GM18858 (cell line): Measurements from ENCODE around the gene SH3TC1.

Source experiments
- ATAC-seq: cut with Tn5 transposase; IDR thresholded peaks from one replicate; pipeline ENCODE4 v1.9.1; 2021; ENCODE audit not compliant: unreplicated experiment

The SH3TC1 gene

DNA sequence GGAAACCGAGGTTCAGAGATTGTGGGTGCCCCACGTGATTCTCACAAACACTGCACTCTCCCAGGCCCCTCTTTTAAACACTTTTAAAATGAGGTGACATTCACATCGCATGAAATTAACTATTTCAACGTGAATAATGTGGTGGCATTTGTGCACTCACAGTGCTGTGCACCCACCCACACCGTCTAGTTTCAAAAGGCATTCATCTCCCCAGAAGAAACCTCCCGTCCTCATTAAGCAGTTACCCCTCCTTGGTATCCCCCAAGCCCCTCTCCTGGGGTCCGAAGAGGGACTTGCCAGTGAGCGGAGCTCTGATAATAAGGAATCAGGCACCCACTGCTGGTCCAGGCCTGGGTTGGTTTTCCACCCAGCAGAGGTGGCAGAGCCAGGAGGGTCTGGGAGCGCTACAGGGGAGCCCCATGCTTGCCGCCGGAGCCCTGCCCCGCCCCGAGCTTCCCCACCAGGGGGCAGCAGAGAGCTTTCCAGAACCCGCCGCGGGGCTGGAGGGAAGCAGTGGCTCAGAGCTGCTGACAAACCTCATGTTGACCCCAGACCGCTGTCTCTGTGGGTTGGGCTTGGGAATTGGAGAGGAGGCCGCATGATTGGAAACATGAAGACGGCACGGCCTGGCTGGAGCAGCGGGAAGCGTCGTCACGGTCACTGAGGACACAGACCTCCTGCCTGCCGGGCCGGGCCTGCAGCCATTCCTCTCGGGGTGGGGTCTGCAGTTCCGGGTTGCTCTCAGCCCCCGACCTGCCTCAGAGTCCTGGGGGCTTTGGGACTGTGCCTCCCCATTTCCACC, 43.0 kb downstream of the SH3TC1 start:
- peak; percentile 48 for ATAC-seq

DNA sequence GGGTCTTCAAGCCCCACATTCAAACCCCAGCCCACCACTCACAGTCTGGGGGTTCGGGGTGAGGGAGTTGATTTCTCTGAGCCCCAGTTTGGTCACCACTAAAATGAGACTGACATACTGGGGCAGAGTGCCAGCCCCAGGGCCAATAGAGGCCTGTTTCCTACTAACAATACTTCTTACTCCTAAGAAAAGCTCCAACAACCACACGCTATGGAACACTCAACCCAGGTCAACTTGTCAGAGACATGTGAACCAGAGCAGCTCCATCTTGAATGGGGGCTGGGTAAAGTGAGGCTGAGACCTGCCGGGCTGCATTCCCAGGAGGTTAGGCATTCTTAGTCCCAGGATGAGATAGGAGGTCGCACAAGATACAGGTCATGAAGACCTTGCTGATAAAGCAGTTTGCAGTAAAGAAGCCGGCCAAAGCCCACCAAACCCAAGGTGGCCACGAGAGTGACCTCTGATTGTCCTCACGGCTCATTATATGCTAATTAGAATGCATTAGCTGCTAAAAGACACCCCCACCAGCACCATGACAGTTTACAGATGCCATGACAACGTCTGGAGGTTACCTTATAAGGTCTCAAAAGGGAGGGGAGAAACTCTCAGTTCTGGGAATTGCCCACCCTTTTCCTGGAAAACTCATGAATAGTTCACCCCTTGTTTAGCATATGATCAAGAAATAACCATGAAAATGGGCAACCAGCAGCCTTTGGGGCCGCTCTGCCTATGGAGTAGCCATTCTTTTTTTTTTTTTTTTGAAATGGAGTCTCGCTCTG, 43.9 kb downstream of the SH3TC1 start:
- ATAC-seq, result no peak

DNA sequence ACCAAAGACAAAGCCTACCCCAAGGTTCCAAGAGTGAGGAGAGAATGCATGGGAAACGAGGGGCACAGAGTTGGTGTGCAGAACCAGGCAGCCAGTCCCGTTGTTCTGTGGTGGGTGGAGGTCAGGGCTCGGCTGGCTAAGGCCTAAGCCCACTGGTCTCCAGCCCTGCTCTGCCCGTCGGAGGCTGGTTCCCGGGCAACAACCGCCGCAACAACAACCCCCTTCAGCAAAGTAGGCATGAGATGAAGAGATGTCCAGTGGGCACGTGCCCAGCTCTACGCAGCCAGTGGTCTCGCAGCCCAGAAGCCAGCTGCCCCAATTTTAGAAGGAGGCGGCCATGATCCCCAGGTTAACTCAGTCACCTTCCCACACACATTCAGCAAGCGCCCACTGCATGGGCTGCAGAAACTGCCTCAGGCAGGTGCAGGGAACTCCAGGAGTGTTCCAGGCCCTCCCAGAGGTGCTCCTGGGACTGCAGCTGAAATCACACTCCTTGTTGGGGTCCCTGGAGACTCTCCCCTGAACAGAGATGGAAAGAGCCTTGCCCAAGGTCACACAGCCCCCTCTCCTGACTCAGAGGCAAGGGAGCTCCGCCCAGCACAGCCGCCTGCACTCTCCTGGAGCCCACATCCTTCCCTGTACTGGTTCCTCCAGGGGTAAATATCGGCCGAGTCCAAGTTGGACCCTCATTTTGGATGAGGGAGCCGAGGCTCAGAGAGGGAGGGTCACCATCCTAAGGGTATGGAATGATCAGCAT, 45.1 kb downstream of the SH3TC1 start:
- no peak for ATAC-seq

DNA sequence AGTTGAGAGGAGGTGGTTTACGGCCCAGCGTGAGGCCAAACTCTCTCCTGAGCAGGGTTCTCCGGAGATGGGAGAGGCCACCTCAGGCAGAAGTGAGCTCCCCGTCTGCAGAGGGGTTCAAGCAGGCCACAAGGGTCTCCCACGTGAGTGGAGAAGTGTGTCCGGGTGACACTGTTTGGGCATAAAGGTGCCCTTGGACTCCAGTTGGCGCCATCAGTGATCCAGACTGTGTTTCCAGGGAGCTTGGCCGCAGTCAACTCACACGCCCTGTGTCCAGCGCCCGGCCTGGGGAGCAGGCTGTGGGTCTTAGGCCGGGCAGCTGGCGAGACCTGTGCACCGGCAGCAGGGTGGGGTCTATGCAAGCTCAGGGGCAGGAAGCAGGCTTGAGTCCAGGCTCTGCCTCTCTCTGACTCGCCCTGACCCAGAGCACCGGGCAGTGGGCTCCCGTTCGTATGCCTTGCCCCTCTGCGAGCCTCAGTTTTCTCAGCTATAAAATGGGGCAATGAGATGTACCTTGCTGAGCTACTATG, 45.9 kb downstream of the SH3TC1 start:
- ATAC-seq, result no peak

DNA sequence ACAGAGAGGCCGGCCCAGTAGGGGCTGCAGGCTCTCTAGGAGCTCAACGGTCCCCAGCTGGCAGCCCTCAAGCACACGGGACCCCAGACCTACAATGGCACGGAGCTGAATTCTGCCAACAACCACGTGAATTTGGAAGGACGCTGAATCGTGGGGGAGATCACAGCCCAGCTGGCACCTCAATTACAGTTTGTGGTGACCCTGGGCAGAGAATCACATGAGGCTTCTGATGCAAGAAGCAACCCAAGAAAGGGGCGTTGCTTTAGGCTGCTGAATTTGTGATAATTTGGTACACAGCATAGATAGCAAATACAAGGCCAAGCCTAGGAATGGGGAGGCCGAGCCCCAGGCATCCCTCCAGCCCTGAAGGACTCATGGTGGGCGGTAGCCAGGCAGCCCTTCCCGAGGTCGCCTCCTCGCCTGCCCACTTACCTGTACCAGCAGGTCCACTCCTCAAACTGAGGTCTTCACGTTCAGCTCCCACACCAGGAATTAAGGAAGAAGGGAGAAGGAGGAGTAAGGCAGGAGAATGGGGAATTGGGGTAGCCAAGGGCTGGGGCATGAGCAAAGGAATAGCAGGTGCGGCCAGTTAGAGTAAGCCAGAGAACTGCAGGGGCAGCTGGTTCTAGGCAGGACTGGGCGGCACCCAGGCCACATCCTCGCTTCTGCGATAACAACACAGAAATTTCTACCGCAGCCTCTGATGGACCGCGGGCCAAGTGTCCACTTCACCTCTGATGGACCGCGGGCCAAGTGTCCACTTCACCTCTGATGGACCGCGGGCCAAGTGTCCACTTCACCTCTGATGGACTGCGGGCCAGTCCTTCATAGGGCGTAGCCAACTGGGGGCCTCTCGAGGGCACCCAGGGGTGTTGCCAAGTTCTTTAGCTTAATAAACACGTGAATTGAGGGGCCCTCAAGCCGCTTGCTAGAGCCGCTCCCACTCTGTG, 47.1 kb downstream of the SH3TC1 start:
- ATAC-seq, result no peak

DNA sequence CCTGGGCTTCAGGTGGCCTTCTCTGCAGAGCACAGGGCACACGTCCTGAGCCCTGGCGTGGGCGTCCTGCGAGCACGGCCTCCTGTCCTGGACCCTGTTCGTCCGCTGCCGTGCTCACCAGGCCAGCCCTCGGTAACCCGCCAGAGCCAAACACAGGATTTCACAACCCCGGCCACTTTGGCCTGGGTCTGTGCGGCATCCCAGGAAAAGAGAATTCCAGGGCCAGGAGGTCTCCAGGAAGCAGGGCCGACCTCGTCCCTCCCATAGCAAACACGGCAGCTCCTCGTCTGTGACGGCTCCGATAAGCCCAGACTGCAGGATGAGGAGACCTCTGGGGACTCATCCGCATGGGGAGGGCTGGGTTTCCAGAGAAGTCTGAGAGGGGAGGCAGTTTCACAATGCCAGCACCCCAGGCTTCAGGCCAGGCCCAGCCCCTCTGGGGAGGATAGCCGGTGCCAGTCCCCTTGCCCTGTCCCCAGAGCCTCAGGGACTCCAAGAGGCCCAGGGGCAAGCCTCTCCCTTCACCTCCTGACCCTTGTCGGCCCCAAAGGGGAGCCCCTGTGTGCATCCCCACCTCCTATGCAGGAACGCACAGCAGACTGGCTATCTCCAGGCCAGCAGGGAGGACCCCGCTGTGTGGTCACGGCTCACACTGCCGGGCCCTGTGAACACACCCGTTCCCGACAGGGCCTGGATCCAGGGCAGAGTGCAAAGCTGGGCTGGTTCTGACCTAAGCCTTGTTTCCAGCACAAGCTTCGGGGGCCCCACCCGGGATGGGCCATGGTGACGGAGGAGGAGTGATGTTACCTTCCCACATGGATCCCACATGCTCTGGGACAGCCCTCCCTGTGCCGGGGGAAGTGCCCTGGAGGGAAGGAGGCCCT, 48.2 kb downstream of the SH3TC1 start:
- ATAC-seq, result no peak

DNA sequence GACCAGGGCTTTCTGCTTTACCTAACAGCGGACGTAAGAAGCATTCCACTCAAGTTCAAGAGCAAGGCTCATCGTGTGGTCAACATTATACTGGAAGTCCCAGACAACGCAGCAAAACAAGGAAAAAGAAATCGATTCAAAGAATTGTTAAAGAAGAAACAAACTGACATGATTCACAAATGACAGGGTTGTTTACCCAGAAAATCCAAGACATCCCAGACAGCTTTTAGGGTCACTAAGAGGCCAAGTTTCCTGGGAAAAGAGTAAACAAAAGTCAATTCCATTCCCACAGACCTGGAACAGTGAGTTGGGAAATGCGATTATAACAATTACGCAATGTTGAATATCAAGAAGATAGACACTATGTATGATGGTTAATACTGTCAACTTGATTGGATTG, 49.0 kb downstream of the SH3TC1 start:
- no peak for ATAC-seq

DNA sequence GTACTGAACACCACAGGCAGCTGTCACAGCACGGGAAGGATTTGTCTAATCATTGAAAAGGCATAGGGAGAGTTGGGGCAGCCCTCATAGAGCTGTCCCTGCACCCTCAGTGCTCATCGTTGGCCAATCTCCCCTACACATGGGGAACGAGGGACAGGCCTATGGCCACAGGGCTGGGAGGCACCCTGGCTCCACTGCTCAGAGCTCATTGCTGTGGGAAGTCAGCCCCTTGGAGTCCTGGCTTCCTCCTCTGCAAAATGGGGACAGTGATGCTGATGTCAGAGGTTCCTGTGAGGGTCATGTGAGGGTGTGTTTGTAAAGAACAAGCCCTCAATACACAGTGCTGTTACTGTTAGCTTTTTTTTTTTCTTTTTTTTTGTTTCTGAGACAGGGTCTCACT, 51.1 kb downstream of the SH3TC1 start:
- no peak for ATAC-seq

DNA sequence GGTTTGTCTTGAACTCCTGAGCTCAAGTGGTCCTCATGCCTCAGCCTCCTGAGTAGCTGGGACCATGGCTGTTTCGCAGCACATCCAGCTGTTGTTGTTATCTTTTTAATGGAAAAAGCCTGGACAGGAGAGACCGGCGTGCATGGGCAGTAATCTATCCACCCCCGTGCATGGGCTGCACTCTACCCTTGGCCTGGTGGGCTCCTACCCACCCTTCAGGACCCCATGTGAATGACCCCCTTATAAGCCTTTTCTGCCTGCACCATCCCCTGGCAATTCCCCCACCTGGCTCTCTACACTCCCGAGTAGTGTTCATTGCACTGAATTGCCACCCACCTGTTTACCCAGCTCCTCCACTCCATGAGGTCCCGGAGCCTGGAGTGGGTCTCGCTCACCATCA, 51.5 kb downstream of the SH3TC1 start:
- no peak for ATAC-seq

DNA sequence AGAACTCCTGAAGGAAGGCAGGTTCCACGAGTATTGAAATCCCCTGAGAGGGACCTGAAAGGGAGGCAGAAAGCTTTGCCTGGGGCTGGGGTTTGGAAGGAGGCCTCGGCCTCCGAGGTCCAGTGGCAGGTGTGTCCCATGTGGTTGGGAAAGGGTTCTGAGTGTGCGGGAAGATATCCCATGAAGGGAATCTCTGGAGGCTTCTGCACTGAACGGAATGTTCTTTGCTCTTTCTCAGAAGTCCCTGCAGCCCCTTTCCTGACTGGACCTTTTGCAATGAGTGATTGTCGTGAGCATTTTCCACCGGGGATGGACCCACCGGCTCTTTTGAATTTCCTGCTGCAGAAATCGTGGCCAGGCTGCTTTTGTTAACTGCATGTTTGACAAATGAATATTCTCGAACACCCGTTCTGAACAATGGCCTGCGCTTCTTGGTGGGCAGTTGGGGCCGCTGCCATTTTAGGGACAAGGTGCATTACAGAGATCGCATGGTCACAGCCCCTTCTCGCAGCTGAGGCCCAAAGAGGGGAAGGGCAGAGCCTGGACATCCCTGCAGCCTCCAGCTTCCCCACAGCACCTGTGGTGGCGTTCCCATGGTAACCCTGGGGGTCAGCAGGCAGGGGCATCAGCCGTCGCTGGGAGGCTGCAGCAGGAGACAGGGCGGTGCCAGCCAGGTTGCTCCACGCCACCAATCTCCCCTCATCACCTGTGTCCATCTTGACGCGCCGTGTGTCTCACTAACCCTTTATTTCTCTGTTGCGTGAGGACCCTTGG, 52.2 kb downstream of the SH3TC1 start:
- no peak for ATAC-seq

DNA sequence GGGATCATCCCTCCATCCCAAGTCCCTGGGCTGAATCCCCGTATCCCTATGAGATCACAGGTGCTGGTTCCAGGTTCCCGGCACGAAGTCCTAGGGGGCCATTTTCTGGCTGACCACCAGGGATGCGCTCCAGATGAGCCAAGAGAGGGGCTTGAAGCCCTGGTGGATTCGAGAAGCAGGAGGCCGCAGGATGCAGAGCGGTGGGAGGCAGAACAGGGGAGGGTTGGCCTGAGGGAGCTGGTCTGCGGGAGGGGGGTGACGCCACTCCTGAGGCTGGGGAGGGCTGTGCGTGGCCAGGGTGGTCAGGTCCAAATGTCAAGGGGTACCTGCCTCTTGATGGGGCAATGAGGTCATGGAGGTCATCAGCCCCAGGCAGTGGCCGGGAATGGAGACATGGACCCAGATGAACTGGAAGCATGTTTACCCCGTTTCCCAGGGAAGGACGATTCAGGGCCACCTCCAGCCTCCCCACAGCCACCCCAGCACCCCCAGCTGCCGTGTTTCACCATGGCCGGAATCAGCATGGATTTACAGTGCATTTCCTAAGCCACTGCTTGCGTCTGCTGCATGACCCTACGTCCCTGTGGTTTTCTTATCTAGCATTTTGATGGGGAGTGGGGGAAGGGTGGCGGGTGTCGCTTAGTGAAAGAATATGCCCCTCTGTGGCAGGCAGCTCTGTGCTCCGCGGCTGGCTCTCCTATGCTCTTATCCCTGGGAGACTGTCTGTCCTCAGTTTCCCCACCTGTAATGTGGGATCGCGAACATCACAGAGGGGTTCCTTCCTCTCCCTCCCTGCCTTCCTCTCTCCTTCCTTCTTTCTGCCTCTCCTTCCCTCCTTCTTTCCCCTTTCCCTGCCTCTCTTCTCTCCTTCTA, 53.4 kb downstream of the SH3TC1 start:
- no peak for ATAC-seq

DNA sequence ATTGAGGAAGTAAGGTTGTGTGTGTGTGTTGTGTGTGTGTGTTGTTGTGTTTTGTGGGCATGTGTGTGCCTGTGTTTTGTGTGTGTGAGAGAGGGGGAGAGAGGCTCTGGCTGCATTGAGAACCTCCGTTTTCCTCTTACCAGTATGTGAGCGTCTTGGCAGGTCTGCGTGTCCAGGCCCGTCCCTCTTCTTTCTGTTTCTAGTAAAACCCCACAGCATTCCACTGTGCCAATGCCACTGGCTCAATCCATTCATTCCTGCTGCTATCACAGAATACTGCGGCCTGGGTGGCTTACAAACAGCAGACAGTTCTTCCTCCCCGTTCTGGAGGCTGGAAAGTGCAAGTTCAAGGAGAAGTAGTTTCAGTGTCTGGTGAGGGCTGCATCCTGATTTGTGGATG, 55.0 kb downstream of the SH3TC1 start:
- ATAC-seq, result no peak

DNA sequence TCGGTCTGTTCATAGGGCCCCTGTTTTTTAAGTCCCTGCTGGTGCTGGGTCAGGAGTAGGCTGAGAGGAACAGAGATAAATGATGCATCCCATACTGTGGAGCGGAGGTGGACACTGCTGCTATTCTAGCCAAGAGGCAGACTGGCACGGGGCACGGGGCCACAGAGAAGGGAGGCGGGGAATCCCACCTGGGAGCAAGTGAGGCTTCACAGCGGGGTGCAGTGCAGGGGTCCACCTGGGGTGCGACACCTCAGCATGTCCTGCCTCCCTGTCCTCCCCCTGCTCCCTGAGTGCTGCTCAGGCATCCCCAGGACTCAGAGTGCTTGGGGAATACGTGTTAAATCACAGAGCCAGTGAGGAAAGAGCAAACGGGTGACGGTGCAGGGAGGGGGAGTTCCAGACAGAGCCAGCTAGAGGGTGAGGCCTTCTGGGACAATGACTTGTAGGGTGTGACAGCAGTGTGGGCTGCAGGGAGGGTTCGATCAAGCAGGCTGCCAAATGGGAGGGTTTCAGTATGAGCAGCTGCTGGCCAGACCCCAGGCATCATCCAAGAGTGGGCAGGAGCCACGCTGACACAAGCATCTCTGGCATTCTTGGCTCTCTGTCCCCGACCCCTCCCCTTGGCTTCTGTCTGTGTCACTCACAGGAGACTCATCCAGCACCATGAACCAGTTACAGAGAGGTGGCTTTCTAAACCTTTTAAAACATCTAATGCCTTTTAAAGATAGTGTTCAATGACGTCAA, 56.8 kb downstream of the SH3TC1 start:
- ATAC-seq, result no peak

DNA sequence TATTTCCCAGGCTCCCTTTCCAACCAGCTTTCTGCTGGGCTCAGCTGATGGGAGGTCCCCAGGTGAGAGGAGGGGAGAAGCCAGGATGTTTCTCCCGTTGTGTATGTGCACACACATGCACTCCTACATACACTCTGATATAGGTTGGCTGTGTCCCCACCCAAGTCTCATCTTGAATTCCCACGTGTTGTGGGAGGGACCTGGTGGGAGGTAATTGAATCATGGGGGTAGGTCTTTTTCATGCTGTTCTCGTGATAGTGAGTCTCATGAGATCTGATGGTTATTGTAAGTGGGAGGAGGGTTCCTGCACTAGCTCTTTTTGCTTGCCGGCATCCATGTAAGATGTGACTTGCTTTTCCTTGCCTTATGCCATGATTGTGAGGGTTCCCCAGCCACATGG, 58.8 kb downstream of the SH3TC1 start:
- ATAC-seq, result no peak

DNA sequence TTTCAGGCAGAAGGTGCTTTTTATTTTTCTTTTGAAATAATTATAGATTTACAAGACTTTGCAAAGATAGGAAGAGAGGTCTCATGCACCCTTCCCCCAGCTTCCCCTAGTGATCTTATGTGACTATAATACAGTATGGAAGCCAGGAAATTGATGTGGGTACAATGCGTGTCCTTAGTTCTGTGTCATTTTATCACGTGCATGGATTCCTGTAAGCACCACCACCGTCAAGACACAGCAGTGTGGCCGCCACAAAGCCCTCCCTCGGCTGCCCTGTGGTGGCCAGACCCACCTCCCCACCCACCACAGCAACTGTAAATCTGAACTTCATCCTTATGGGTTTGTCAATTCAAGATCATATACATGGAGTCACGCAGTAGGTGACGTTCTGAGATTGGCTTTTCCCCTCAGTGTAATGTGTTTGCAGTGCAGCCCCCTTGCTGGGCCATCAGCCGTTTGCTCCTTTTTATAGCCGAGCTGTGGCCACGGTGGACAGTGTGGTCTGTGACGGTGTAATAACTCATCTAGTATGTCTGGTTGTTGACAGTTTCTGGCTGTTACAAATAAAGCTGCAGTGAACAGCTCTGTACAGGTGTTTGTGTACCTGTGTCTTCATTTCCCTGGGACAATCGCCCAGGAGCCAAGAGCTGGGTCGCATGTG, 59.6 kb downstream of the SH3TC1 start:
- ATAC-seq, result no peak

DNA sequence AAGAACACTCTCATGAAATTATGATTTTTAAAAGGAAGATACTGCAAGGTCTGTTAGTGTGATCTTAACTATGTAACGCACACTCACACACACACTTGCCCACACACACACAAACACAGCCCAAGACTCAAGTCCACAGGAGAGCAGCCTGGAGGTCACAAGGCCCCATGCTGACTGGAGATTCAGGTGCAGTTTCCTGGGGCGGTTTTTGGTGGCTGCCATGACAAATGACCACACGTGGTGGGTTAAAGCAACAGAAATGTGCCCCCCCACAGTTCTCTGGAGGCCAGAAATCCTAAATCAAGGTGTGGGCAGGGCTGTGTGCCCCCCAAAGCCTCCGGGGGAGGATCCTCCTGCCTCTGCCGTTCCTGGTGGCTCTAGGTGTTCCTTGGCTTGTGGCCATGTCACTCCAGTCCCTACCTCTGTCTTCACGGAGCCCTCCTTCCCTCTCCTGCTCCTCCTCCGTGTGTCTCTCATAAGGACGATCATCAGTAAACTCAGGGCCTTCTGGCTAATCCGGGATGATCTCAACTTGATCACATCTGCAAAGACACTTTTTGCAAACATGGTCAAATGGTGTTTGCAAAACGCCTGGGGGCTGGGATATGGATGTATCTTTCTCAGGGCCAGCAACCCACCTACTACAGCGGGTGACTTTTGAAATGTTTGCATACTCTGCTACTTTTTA, 60.8 kb downstream of the SH3TC1 start:
- ATAC-seq, result no peak
